HUES48 (cell line): Measurements from ENCODE around the gene OSGIN1.
"Not testable (repeated sequence)": the region's sequence is repeated elsewhere in the genome, so short reads cannot be mapped to it uniquely, and the experiment has no call there.

Experiments
- H3K27ac ChIP-seq: one replicate; pipeline ENCODE4 v1.7.0; 2013; ENCODE audit warnings: low read depth, low read length, inconsistent platforms
- H3K27me3 ChIP-seq: 2 replicates; pipeline ENCODE4 v1.6.1; 2013; ENCODE audit warnings: mild to moderate bottlenecking, low read length; ENCODE audit not compliant: control insufficient read depth, insufficient read depth
- H3K36me3 ChIP-seq: 2 replicates; pipeline ENCODE4 v1.6.1; 2013; ENCODE audit warnings: low read length; ENCODE audit not compliant: control insufficient read depth, insufficient read depth
- H3K4me1 ChIP-seq: 2 replicates; pipeline ENCODE4 v1.6.1; 2013; ENCODE audit warnings: mild to moderate bottlenecking, low read length; ENCODE audit not compliant: control insufficient read depth, insufficient read depth
- H3K4me3 ChIP-seq: 2 replicates; pipeline ENCODE4 v1.5.1; 2013; ENCODE audit warnings: mild to moderate bottlenecking, low read depth, low read length
- H3K9ac ChIP-seq: 2 replicates; pipeline ENCODE4 v1.6.1; 2013; ENCODE audit warnings: mild to moderate bottlenecking, low read depth, low read length, moderate library complexity
- H3K9me3 ChIP-seq: 2 replicates; pipeline ENCODE4 v1.6.1; 2013; ENCODE audit warnings: low read length; ENCODE audit not compliant: control insufficient read depth, insufficient read depth

The OSGIN1 gene

GRCh38 chr16:83943516-83944050 is 9.5 kb upstream of the OSGIN1 start:
- Histone ChIP-seq H3K4me1 (peaks cover 2% of the 10 kb centered on the region; the same call in 1 of the 2 replicates), H3K36me3 (no peaks in the 10 kb centered on the region), H3K9ac (no peak overlapping the region), H3K27me3 (no peaks in the 10 kb centered on the region), H3K9me3 (no peaks in the 10 kb centered on the region), H3K27ac (no peak overlapping the region), H3K4me3 (no peak overlapping the region)

GRCh38 chr16:83945587-83945986 is 7.5 kb upstream of the OSGIN1 start:
- Histone ChIP-seq H3K27me3 (no peaks in the 10 kb centered on the region), H3K9ac (no peak overlapping the region), H3K4me1 (peaks cover under 1% of the 10 kb centered on the region; the same call in 1 of the 2 replicates), H3K27ac (no peak overlapping the region), H3K4me3 (no peak overlapping the region), H3K9me3 (no peaks in the 10 kb centered on the region), H3K36me3 (no peaks in the 10 kb centered on the region)

GRCh38 chr16:83946154-83946780 is 6.8 kb upstream of the OSGIN1 start:
- Histone ChIP-seq H3K36me3 (no peaks in the 10 kb centered on the region), H3K27me3 (no peaks in the 10 kb centered on the region), H3K27ac (no peak overlapping the region), H3K4me1 (no peaks in the 10 kb centered on the region), H3K4me3 (no peak overlapping the region), H3K9me3 (no peaks in the 10 kb centered on the region), H3K9ac (no peak overlapping the region)

GRCh38 chr16:83946781-83947566 is 6.1 kb upstream of the OSGIN1 start:
- no peak overlapping the region for H3K9ac ChIP-seq
- no peak overlapping the region for H3K4me3 ChIP-seq
- H3K27me3 ChIP-seq = no peaks in the 10 kb centered on the region

GRCh38 chr16:83947642-83948234 is 5.3 kb upstream of the OSGIN1 start:
- Histone ChIP-seq H3K27me3 (no peaks in the 10 kb centered on the region), H3K36me3 (no peaks in the 10 kb centered on the region), H3K4me1 (no peaks in the 10 kb centered on the region), H3K9me3 (no peaks in the 10 kb centered on the region), H3K4me3 (no peak overlapping the region), H3K27ac (no peak overlapping the region), H3K9ac (no peak overlapping the region)

More at GRCh38 chr16:83946781-83947566, 6.1 kb upstream of the OSGIN1 start:
- Histone ChIP-seq H3K9me3 (no peaks in the 10 kb centered on the region), H3K27ac (no peak overlapping the region), H3K36me3 (no peaks in the 10 kb centered on the region), H3K4me1 (no peaks in the 10 kb centered on the region)

- no peak overlapping the region for H3K9ac ChIP-seq
- no peaks in the 10 kb centered on the region for H3K27me3 ChIP-seq
- H3K9me3 ChIP-seq = no peaks in the 10 kb centered on the region
- peaks cover 5% of the 10 kb centered on the region for H3K4me1 ChIP-seq
- no peak overlapping the region for H3K4me3 ChIP-seq
- H3K36me3 ChIP-seq = no peaks in the 10 kb centered on the region
- no peak overlapping the region for H3K27ac ChIP-seq
Measured at GRCh38 chr16:83948914-83949723, 3.9 kb upstream of the OSGIN1 start.

- Histone ChIP-seq H3K4me1 (peaks cover 9% of the 10 kb centered on the region), H3K4me3 (no peak overlapping the region), H3K36me3 (no peaks in the 10 kb centered on the region), H3K9me3 (no peaks in the 10 kb centered on the region), H3K9ac (no peak overlapping the region), H3K27ac (no peak overlapping the region), H3K27me3 (no peaks in the 10 kb centered on the region)
Measured at GRCh38 chr16:83949724-83950001, 3.4 kb upstream of the OSGIN1 start.

GRCh38 chr16:83950862-83951399 is 2.1 kb upstream of the OSGIN1 start:
- not testable (repeated sequence) for H3K9me3 ChIP-seq, H3K4me1 ChIP-seq, H3K27ac ChIP-seq, H3K27me3 ChIP-seq, H3K9ac ChIP-seq, H3K36me3 ChIP-seq, H3K4me3 ChIP-seq

GRCh38 chr16:83951544-83951943 is 1.5 kb upstream of the OSGIN1 start:
- no peak overlapping the region for H3K4me3 ChIP-seq
- H3K4me1 ChIP-seq = peaks cover 9% of the 10 kb centered on the region
- H3K9ac ChIP-seq = no peak overlapping the region
- H3K9me3 ChIP-seq = no peaks in the 10 kb centered on the region
- H3K36me3 ChIP-seq = no peaks in the 10 kb centered on the region
- H3K27ac ChIP-seq = no peak overlapping the region
- H3K27me3 ChIP-seq = no peaks in the 10 kb centered on the region

GRCh38 chr16:83952587-83952939 is 477 bp upstream of the OSGIN1 start:
- Histone ChIP-seq H3K27me3 (no peaks in the 10 kb centered on the region), H3K9ac (no peak overlapping the region), H3K4me3 (peak overlapping the region; percentile 57; the same call in 1 of the 2 replicates), H3K4me1 (peaks cover 9% of the 10 kb centered on the region), H3K36me3 (no peaks in the 10 kb centered on the region), H3K27ac (no peak overlapping the region), H3K9me3 (no peaks in the 10 kb centered on the region)
